ENCODE measurements around the gene RHOT2. TPM values are rescaled to one million over a fixed set of nuclear protein-coding genes. Genes with fewer than 3 reads are reported as not detected.

Gene RHOT2
- total and polyA plus RNA-seq, 9 of the 15 experiments (the other 6 are each of a cell fraction or from before 2014, with no cell fraction given): 5.0 to 373 (median 112) TPM

- peak; percentile 63; the same call in 1 of the 2 replicates for TF ChIP-seq CREB3L1 (IDR thresholded peaks at IDR 0.05; ENCODE audit: borderline replicate concordance, low read depth)
- TF ChIP-seq ZC3H11A (IDR thresholded peaks at IDR 0.05; ENCODE audit: low read depth, low read length): no peak
- TF ChIP-seq NFATC3 (IDR thresholded peaks at IDR 0.05): no peak
- TF ChIP-seq POLR2AphosphoS2 (IDR thresholded peaks at IDR 0.05; ENCODE audit: low read length): peak; percentile 96
- TF ChIP-seq THRB (CRISPR knock-in tag; conservative IDR thresholded peaks at IDR 0.05): no peak
- no peak for TF ChIP-seq TCF7L2 (IDR thresholded peaks at IDR 0.05; ENCODE audit: low read depth, low read length)
- peak in 1 of 2 experiments; percentile 92; a peak in 2 of 4 replicates for TF ChIP-seq SRF (CRISPR knock-in tag; IDR thresholded peaks at IDR 0.05)
- no peak for TF ChIP-seq PURB (CRISPR knock-in tag; IDR thresholded peaks at IDR 0.05; ENCODE audit: low read depth)
- no peak for TF ChIP-seq RUNX1 (IDR thresholded peaks at IDR 0.05; ENCODE audit: low read depth)
- TF ChIP-seq MAFF (IDR thresholded peaks at IDR 0.05; ENCODE audit: low read length): no peak
- peak; percentile 79; the same call in 1 of the 2 replicates for TF ChIP-seq POLR2AphosphoS5 (IDR thresholded peaks at IDR 0.05; ENCODE audit: control insufficient read depth, insufficient read depth, low read depth, low read length)
- no peak for TF ChIP-seq ZNF146 (CRISPR knock-in tag; IDR thresholded peaks at IDR 0.05; ENCODE audit: unreplicated experiment)
- no peak for TF ChIP-seq MEIS2 (IDR thresholded peaks at IDR 0.05; ENCODE audit: partially characterized antibody)
- TF ChIP-seq BRF2 (IDR thresholded peaks at IDR 0.05; ENCODE audit: borderline replicate concordance, insufficient read depth, insufficient read length): no peak
- no peak for TF ChIP-seq ZNF133 (CRISPR knock-in tag; IDR thresholded peaks at IDR 0.05)
- peak in 1 of 2 experiments; percentile 96; a peak in 1 of 4 replicates for TF ChIP-seq CSDE1 (IDR thresholded peaks at IDR 0.05)
- TF ChIP-seq PTRF (tag; IDR thresholded peaks at IDR 0.05): no peak
- TF ChIP-seq ZNF655 (CRISPR knock-in tag; IDR thresholded peaks at IDR 0.05): no peak
- TF ChIP-seq CHD1 (IDR thresholded peaks at IDR 0.05; ENCODE audit: low read length): peak; percentile 26
These were observed 16.3 kb downstream of the RHOT2 start, which contains the start of gene JMJD8 (continued) for GRCh38 chr16:684071-684794.

Measured in K562 (cell line).